Colonic mucosa (tissue), 4 donors: ENCODE measurements around the gene EPHA2. TPM values are rescaled to one million over a fixed set of nuclear protein-coding genes. Genes with fewer than 3 reads are reported as not detected.
A peak's percentile ranks its signal among the peaks of the same experiment; 100 is the strongest.

Source experiments
- DNase-seq: peaks from one replicate; pipeline ENCODE4 v3.0.0-alpha.2; 2020
- H3K27ac ChIP-seq: fragments of 200-600 bp; one replicate; pipeline ENCODE4 v1.8.0; 2021
- H3K27me3 ChIP-seq: fragments of 200-600 bp; one replicate; pipeline ENCODE4 v1.8.0; 2021
- H3K36me3 ChIP-seq: fragments of 200-600 bp; one replicate; pipeline ENCODE4 v1.8.0; 2021
- H3K4me1 ChIP-seq: fragments of 200-600 bp; one replicate; pipeline ENCODE4 v1.8.0; 2021; ENCODE audit warnings: mild to moderate bottlenecking
- H3K4me3 ChIP-seq: fragments of 200-600 bp; one replicate; pipeline ENCODE4 v1.8.0; 2021
- H3K9ac ChIP-seq, 2 donors: one replicate each; pipeline ENCODE4 v1.7.0; 2013; ENCODE audit warnings: control low read depth in 2 of 2, low read depth in 2 of 2, low read length in 2 of 2
- H3K9me3 ChIP-seq: fragments of 200-600 bp; one replicate; pipeline ENCODE4 v1.8.0; 2021
- intact Hi-C: fragments of 100-400 bp; cut with DNase I; formaldehyde crosslinking; loops from one replicate; pipeline ENCODE4 v1.14.1; 2022
- total RNA-seq, 2 donors: library from RNA; stranded (reverse); fragmentation: NEBNext Ultra II Directional in 1 of 2; extraction: Animal tissue kit (Norgen Biotek cat#: 25700) in 1 of 2; gene quantifications; one replicate each; pipeline ENCODE4 v1.2.1, GENCODE V29; 2021
- TF ChIP-seq, protein P1 (sequence below): fragments of 200-600 bp; IDR thresholded peaks from one replicate; pipeline ENCODE4 v1.8.0; 2022; ENCODE audit warnings: antibody characterized with exemption, mild to moderate bottlenecking
- donor health status: healthy.
- donor health status: DM: no; HTN: no; CAD: no.
- donor health status: DM: no; HTN: no; CAD: no.

Gene EPHA2
- total RNA-seq, 2 donors from 2014 or later: 15.7 to 40.8 TPM

DNA sequence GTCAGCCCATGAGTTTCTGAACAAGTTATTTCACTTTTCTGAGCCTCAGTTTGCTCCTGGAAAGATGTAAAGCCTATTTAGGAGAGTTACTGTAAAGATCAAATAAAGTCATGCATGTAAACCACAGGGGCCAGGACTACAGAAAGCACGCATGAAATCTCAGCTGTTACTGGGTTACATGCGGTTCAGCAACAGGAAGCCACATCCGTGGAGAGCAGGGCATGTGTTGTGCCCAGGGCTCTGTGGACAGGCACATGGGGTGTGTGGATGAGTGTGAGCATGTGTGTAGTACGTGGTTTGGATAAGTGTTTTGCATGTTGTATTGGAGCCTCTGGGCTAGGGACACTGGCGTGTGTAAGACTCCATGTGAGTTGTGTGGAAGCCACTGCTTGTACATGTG lies 2.2 kb upstream of the EPHA2 start:
- peaks cover 20% of the 10 kb centered on the region for H3K4me1 ChIP-seq

DNA sequence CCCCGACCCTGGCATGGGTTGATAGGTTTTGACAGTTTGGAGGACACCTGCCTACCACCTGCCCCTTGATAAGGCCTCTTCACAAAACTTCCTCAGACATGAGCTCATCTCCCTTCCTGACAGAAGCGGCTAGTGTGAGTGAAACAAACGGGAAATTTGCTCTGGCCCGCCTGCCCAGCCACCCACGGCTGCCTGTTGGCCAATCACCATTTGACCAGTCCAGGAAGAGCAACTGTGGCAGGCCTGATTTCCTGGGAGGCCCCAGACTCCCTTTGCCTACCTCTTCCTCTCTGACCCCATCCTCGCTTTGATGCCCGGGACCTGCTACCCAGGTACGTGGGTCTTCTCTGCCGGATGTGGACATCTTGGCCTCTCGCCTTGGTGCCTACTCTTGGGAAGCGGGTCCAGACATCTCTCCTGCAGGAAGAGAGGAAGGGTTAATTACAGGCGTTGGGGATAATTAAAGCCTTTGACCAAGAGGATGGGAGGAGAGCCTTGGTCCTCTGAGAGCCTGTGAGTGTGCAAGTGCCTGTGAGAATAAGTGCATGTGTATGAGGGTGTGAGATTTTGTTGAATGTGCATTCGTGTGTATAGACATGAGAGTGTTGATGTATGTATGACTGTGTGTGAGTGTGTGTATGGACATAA lies 1.1 kb upstream of the EPHA2 start:
- intact Hi-C loops: no loop called here
- Histone ChIP-seq H3K9me3 (no peaks in the 10 kb centered on the region), H3K36me3 (no peaks in the 10 kb centered on the region), H3K27me3 (no peaks in the 10 kb centered on the region), H3K4me3 (no peak overlapping the region), H3K27ac (peak overlapping the region; percentile 86), H3K9ac (peak overlapping the region in 1 of 2 donors; percentile 93), H3K4me1 (peaks cover 23% of the 10 kb centered on the region)
- DNase-seq: no peak
- TF ChIP-seq, protein P1, sequence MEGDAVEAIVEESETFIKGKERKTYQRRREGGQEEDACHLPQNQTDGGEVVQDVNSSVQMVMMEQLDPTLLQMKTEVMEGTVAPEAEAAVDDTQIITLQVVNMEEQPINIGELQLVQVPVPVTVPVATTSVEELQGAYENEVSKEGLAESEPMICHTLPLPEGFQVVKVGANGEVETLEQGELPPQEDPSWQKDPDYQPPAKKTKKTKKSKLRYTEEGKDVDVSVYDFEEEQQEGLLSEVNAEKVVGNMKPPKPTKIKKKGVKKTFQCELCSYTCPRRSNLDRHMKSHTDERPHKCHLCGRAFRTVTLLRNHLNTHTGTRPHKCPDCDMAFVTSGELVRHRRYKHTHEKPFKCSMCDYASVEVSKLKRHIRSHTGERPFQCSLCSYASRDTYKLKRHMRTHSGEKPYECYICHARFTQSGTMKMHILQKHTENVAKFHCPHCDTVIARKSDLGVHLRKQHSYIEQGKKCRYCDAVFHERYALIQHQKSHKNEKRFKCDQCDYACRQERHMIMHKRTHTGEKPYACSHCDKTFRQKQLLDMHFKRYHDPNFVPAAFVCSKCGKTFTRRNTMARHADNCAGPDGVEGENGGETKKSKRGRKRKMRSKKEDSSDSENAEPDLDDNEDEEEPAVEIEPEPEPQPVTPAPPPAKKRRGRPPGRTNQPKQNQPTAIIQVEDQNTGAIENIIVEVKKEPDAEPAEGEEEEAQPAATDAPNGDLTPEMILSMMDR: no peak

More for the DNA sequence above, 2.2 kb upstream of the EPHA2 start:
- H3K9ac ChIP-seq: peak overlapping the region in 1 of 2 donors; percentile 32
- DNase-seq: no peak
- H3K27ac ChIP-seq: no peak overlapping the region
- no peaks in the 10 kb centered on the region for H3K9me3 ChIP-seq
- H3K27me3 ChIP-seq: no peaks in the 10 kb centered on the region
- H3K4me3 ChIP-seq: no peak overlapping the region
- intact Hi-C loops: no loop called here
- H3K36me3 ChIP-seq: no peaks in the 10 kb centered on the region
- TF ChIP-seq, protein P1: no peak

DNA sequence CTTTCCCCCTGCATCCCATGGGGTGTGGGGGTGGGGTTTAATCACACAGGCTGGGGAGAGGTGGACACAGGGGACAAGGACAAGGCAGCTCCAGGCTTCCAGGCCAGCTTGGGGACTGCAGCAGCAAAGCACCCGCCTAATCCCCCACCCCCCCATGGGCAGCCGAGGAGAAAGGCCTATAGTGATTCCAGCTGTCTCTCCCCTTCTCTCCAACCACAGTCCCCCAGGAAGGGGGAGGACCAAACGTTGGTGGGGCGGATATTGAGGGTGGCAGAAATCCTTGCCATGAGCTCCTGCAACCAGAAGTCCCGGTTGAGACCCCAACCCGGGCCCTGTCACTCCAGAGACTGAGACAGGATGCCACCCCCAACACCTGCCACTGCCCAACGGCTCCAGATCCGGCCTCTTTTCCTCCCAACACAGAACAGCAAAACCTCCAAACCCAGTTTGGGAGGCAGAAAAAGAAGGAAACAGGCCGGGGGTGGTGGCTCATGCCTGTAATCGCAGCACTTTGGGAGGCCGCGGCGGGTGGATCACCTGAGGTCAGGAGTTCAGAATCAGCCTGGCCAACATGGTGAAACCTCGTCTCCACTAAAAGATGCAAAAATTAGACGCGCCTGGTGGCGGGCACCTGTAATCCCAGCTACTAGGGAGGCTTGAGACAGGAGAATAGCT lies 1.7 kb downstream of the EPHA2 start:
- no peaks in the 10 kb centered on the region for H3K9me3 ChIP-seq
- peaks cover 15% of the 10 kb centered on the region for H3K4me1 ChIP-seq
- TF ChIP-seq, protein P1: no peak

DNA sequence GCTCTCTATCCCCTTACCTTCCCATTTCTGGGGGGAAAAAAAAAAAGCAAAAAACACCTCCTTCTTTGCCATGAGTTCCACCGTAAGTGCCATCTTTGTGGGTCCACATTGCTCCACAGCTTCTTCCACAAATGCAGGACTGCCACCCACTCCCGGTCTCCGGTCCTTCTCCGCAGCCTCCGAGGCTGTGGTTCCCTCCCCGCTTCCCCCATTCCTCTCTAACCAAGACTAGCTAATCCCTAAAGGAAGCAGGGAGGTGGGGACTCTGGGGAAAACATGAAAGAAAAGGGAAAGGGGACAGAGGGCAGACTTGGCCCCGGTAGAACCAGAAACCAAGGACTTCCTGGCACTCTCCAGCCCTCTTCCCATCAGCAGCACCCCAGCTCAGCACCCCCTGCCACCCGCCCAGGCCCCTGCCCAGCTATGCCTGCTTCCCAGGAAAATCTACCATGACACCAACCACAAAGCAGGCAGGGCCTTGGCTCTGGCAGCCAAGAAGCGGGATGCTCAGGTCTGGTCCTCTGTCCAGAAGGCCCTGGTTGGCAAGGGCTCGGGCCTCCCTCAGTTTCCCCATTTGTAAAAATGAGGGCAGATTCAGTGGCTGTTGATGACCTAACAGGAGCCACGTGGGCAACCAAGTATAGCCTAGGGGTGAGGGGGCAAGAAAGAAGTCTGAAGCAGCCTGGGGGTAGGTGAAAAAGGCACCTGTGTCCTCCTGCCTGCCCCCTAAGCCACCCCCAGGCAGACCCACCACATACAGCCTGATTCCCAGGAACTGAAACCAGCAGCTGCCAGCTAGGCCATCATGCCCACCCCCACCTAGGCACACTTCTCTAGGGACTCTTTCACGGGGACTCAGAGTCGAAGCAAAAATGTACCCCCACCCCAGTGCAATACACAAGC lies 2.5 kb downstream of the EPHA2 start:
- Histone ChIP-seq H3K4me1 (peaks cover 12% of the 10 kb centered on the region), H3K27me3 (no peaks in the 10 kb centered on the region), H3K9me3 (no peaks in the 10 kb centered on the region), H3K9ac (peak overlapping the region; percentile 57 to 93), H3K4me3 (peak overlapping the region; percentile 62), H3K36me3 (peaks cover under 1% of the 10 kb centered on the region), H3K27ac (peak overlapping the region; percentile 86)
- TF ChIP-seq, protein P1: no peak
- intact Hi-C loops: no loop called here
- DNase-seq: no peak

More for the DNA sequence above, 1.7 kb downstream of the EPHA2 start:
- no peaks in the 10 kb centered on the region for H3K27me3 ChIP-seq
- H3K27ac ChIP-seq: peak overlapping the region; percentile 86
- no peak for DNase-seq
- H3K9ac ChIP-seq: peak overlapping the region; percentile 57 to 93
- H3K36me3 ChIP-seq: no peaks in the 10 kb centered on the region
- H3K4me3 ChIP-seq: peak overlapping the region; percentile 62
- intact Hi-C loops: loop anchor here (2.0 kb wide), 1 partner anchor 23 kb away; no protein-coding TSS in a partner anchor

DNA sequence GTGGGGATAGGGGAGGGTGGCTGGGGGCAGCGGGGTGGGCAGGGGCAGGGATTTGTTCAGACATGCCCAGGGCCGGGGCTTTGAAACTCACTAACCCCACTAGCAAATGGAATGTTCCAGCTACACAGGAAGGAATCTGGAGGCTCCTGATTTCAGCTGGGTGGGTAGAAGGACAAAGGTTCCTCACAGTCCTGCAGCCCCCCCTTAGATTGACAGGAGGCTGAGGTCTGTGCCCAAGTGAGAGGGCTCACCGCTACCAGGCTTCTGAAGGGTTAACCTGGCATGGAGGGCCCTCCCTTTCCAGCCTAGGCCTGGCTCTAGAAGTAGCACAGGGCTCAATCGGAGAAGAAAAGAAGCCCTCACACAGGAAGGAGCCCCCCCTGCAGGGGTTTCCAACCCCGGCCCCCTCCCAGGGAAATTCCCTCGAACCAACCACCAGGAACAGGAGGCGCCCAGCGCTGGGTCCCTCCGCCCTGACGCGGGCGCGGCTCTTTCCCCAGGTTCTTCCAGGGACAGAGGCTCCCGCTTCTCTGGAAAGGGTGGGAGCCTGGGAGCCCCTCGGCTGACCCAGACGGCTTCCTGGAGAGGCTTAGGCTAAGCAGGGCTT lies 3.3 kb downstream of the EPHA2 start:
- Histone ChIP-seq H3K36me3 (peaks cover 6% of the 10 kb centered on the region), H3K9me3 (no peaks in the 10 kb centered on the region), H3K9ac (peak overlapping the region; percentile 57 to 93), H3K4me3 (peak overlapping the region; percentile 62), H3K27me3 (no peaks in the 10 kb centered on the region), H3K27ac (peak overlapping the region; percentile 86), H3K4me1 (peaks cover 12% of the 10 kb centered on the region)
- DNase-seq: peak; percentile 63
- TF ChIP-seq, protein P1: no peak
- intact Hi-C loops: no loop called here
